Epithelial cell of proximal tubule (primary cell): Measurements from ENCODE around the gene VSIG4. TPM values are rescaled to one million over a fixed set of nuclear protein-coding genes. Genes with fewer than 3 reads are reported as not detected.
"Not testable (repeated sequence)": the region's sequence is repeated elsewhere in the genome, so short reads cannot be mapped to it uniquely, and the experiment has no call there.

Source experiments
- DNase-seq: peaks from one replicate; pipeline ENCODE4 v3.0.0-alpha.2; 2011; ENCODE audit warnings: low read depth
- H3K4me3 ChIP-seq: 2 replicates; pipeline ENCODE4 v1.5.1; 2011; ENCODE audit warnings: low read depth, mild to moderate bottlenecking, low read length
- total RNA-seq: library from RNA; depleted of rRNA; stranded (reverse); fragments of >200 nt; gene quantifications from 2 replicates; pipeline ENCODE4 v1.2.3, GENCODE V29; 2015
- TF ChIP-seq, protein P1 (sequence below): conservative IDR thresholded peaks from 2 replicates; pipeline ENCODE4 v1.5.1; 2012; ENCODE audit warnings: low read depth, mild to moderate bottlenecking, low read length

Gene VSIG4
- not detected in 2 replicates for total RNA-seq

DNA sequence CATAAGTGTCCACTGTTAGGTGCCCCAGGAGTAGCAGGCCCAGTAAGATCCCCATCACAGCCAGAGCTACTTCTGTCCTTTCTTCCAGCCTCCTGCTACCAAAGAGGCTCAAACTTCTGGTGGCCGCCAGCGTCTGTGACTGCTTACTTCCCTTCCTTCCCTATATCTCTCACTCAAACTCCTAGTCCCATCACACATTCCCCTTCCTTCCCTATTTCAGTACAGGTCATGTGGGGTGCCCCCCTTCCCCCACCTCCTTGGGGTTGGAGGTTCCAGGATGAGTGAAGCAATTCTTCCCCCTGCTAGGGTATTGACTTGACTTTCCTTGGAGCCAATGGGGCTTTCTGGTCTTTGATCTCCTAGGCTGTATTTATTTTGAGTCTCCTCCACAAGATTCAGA, at the start of gene VSIG4:
TSS of gene VSIG4 (minus strand) at position 137 of the 400 bp plus-strand sequence. CDS start at position 55, 82 bp downstream.
- no peak for DNase-seq
- H3K4me3 ChIP-seq = no peak within 1 kb of the TSS
- TF ChIP-seq, protein P1, sequence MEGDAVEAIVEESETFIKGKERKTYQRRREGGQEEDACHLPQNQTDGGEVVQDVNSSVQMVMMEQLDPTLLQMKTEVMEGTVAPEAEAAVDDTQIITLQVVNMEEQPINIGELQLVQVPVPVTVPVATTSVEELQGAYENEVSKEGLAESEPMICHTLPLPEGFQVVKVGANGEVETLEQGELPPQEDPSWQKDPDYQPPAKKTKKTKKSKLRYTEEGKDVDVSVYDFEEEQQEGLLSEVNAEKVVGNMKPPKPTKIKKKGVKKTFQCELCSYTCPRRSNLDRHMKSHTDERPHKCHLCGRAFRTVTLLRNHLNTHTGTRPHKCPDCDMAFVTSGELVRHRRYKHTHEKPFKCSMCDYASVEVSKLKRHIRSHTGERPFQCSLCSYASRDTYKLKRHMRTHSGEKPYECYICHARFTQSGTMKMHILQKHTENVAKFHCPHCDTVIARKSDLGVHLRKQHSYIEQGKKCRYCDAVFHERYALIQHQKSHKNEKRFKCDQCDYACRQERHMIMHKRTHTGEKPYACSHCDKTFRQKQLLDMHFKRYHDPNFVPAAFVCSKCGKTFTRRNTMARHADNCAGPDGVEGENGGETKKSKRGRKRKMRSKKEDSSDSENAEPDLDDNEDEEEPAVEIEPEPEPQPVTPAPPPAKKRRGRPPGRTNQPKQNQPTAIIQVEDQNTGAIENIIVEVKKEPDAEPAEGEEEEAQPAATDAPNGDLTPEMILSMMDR = no peak

DNA sequence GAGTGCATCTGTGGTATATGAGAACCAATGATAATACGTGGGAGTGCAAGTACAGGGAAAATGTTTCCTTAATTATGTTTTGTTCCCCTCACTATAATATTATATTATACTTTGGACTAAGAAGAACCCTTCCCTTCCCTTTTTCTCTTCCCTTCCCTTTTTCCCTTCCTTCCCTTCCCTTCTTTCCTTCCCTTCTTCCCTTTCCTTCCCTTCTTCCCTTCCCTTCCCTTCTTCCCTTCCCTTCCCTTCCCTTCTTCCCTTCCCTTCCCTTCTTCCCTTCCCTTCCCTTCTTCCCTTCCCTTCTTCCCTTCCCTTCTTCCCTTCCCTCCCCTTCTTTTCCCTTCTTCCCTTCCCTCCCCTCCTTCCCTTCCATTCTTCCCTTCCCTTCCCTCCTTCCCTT, 36.9 kb upstream of the VSIG4 start:
- DNase-seq = no peak
- TF ChIP-seq, protein P1 = no peak
- no peak overlapping the region for H3K4me3 ChIP-seq

- H3K4me3 ChIP-seq = no peak overlapping the region
- DNase-seq = no peak
- TF ChIP-seq, protein P1 = no peak
Measured at GRCh38 chrX:66074920-66075879, 35.3 kb upstream of the VSIG4 start.

DNA sequence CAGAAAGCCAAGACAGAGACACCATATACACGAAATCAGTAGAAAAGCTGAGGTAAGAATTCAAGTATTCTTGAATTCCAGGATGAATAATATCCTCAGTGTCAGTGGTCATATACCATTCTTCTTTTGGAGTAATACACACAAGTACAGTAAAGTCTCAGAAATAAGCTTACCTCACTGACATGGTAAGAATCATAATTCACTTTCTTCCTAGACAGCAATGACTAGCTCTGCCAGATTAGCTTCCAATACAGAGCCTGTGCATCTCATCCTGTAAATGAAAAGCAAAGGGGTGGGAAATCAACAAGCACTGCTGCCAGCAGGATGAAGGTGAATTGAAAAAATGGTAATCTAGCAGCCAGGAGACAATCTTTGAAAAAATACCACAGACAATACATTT, 31.2 kb upstream of the VSIG4 start:
- H3K4me3 ChIP-seq = no peak overlapping the region
- no peak for DNase-seq
- TF ChIP-seq, protein P1 = no peak

- no peak overlapping the region for H3K4me3 ChIP-seq
- TF ChIP-seq, protein P1 = no peak
Measured at GRCh38 chrX:66064261-66064660, 24.4 kb upstream of the VSIG4 start.

DNA sequence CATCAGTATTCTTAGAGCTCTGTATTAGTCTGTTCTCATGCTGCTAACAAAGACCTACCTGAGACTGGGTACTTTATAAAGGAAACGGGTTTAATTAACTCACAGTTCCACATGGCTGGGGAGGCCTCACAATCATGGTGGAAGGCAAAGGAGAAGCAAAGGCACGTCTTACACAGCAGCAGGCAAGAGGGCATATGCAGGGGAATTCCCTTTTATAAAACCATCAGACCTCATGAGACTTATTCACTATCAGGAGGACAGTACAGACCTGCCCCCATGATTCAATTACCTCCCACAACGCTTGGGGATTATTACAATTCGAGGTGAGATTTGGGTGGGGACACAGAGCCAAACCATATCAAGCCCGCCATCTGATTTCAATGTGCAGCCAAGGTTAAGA, 17.1 kb upstream of the VSIG4 start:
- not testable (repeated sequence) for DNase-seq, H3K4me3 ChIP-seq

More at GRCh38 chrX:66064261-66064660, 24.4 kb upstream of the VSIG4 start:
- DNase-seq = no peak

- DNase-seq = no peak
- no peak overlapping the region for H3K4me3 ChIP-seq
- TF ChIP-seq, protein P1 = no peak
Measured at GRCh38 chrX:66054978-66055377, 15.1 kb upstream of the VSIG4 start.
